HG02885 (cell line): ENCODE measurements around the gene OLFM1.

Experiments
- ATAC-seq: cut with Tn5 transposase; IDR thresholded peaks from one replicate; pipeline ENCODE4 v1.9.1; 2021; ENCODE audit warnings: mild to moderate bottlenecking; ENCODE audit not compliant: unreplicated experiment, poor library complexity

The OLFM1 gene

DNA sequence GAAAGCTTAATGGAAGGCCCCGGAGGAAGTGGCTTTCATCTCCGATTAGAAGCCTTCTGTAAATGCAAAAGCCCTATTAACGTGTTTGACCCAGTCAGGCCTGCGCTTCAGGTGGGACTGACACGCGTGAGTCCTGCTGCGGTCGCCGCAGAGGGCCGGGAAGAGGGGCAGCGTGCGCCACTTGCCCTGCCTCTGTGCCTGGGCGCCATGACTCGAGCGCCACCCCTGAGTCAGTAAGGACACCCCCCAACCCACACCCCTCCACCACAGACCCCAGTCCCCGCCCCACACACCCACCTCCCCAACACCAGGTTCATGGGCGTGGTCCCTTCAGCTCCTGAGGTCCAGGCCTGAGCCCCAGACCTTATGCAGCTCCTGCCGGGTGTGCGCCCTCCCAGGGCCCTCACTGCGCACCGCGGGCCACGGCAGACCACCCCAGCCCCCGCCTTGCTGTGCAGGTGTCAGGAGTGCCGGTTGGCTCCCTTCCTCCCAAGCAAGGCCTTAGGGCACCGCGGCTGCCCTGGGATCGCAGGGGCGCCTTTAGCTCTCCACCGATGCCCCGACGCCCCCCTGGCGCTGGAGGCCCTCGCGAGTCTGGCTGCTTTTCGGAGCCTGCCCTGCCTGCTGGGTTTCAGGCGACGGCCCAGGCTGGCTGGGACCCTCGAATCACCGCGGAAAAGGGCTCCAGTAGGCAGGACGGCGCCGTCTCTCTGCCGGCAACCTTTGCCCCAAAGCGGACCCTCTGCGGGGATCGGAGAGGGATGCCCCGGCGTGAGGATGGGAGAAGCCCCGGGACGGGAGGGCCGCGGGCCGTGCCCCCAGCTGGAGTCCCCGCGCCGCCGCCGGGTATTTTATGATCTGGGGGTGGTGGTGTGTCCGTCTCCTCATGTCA, 625 bp upstream of the OLFM1 start:
- ATAC-seq: no peak

DNA sequence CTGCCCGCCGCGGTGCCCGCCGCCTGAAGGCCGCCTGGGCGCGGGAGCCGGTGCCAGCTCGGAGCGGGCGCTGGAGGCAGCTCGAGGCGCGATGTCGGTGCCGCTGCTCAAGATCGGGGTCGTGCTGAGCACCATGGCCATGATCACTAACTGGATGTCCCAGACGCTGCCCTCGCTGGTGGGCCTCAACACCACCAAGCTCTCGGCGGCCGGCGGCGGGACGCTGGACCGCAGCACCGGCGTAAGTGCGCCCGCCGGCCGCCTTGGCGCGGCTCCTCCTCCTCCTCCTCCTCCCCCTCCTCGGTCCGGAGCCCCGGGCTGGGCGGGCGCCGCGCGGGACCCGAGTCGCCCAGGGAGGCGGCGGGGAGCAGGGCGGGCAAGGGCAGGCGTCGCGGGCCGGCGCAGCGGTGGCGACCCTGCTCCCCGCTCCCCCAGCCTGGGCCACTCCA, 455 bp downstream of the OLFM1 start:
- no peak for ATAC-seq

DNA sequence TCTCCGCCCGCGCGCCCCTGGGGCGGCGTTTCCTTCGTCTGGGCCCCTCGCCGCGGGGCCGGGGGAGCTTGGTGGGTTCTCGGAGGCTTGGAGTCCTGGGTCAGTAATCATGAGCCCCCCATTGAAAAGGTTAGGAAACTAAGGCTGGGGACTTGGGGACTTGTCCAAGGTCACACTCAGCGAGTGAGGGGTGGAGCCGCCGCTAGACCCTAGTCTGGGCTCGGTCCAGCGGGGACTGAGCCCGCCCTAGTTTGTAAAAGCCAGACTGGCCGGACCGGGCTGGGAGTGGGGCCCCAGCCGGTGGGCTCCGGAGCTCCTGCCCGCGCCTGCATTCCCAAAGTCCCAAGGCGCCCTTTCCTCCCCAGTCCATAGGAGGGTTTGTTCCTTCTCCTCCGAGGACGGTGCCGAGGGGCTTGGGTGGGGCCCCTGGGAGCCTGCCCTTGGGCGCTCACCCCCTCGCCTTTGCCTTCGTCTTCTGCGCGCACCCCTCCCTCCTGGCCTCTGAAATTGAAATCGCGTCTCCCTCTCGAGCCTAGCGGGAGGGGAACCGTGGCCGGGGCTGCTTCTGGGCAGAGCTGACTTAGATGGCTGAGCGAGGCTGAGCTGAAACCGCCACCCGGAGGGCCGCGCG, 995 bp downstream of the OLFM1 start:
- ATAC-seq: no peak

DNA sequence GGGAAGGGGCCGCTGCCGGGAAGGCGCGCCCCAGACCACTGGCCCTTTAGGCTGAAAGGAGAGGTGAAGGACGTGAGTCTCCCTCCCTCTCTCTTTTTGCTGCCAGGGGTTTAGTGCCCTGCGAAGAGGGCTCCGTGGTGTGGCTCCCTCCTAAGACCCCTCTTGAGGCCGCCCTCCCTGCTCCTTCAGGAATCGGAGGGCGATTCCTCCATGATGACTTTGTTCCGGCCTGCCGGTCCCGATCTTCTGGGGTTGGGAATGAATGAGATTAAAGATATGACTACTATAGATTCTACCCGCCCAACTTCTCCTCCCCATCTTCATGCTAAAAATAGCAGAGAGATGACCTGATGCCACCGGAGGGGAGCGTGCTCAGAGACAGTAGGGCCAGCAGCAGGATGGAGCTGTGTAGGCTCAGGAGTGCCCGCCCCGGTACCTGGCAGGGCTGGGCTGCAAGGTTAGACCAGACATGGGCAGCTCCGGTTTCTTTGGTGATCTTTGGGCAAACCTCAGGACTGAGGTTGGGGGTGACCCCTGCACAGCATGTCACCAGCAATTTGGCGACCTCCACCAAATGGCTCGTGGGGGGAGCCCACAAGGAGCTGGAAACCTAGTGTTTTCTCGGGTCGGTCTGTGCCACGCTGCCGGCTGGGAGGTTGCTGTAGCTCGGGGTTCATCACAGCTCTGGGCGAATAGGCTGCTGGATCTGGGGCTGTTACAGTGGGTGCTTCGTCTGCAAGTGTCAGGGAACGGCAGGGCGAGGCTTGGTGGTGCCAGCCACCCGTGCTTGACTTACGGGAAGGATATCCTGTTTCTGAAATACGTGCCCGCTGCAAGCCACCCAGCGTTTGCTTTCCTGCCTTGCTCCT, 1.7 kb downstream of the OLFM1 start:
- ATAC-seq: no peak

DNA sequence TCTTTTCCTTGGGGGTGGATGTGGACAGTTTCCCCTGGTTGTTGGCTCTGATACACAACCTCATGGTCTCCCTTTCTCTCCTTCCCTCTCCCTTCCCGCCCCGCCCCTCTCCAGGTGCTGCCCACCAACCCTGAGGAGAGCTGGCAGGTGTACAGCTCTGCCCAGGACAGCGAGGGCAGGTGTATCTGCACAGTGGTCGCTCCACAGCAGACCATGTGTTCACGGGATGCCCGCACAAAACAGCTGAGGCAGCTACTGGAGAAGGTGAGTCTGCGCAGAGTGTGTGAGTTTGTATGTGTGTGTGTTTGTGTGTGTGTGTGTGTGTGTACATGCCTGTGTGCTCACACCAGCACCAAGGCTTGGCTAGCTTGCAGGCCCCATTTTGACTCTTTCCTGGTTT, 2.6 kb downstream of the OLFM1 start:
- ATAC-seq: no peak

DNA sequence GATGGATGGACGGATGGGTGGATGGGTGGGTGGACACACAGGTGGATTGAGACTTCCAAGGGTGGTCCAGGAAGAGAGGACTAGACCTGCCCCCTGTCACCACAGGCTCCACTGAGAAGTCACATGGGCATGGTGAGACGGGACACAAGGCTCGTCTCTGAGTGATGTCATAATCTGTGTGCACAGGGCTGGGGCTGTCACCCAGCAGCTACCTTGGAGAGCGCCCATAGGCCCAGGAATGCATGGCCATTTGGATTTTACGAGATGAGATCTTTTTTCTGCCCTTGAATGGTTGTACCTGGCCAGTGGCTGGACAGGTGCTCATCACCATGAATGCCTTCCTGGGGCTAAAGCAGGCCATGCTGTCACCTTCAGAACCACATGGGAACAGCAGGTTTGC, 3.1 kb downstream of the OLFM1 start:
- ATAC-seq: no peak

DNA sequence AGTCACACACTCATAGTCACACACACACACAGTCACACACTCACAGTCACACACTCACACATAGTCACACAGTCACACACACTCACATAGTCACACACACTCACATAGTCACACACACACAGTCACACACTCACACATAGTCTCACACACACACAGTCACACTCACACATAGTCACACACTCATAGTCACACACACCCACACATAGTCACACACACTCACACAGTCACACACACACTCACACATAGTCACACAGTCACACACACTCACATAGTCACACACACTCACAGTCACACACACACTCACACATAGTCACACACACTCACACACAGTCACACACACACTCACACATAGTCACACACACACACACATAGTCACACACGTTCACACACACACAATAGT, 4.1 kb downstream of the OLFM1 start:
- no peak for ATAC-seq

DNA sequence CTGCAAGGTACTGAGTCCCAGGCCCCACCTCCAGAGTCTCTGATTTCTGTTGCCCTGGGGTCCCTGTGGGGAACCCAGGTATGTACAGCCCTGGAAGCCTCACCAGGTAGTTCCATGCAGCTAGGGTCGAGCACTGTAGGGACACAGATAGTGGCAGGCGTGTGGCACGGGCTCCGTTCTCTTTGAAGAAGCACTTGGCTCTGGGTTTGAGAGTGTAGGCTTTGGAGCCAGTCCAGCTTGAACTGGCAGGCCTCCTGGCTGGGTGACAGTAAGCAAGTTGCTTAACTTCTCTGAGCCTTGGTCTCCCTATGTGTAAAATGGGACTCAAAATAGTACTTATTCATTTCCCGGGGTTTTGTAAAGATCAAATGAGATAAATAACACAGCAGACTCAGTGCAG, 5.6 kb downstream of the OLFM1 start:
- ATAC-seq: no peak

DNA sequence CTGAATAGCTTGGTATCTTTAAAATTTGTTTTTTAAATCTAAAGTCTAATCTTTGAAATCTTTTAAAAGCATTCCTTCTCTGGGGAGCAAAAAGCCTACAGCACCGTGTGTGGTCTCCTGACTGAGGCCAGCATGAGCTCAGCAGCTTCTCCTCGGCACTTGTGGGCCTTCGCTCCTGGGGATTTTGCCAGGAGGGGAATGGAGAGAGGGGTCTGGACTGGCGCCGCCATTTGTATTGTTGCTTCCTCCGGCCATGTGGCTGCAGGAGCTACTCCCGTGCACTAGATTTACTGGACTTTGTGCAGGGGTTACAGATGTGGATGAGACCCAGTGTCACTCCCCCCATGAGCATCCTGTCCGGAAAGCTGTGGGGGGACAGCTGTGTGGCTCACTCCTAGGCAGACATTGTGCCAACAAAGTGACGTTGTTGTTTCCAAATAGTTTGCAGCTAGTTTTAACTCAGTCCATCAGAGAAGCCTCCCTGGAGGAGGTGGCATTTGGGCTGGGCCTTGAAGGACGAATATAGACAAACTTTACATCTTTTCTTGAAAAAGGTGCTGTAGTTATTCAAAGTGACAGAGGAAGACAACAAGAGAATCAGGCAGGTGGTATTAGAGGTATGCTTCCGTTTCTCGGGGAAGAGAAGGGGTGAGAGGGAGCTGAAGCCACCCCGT, 6.6 kb downstream of the OLFM1 start:
- ATAC-seq: no peak

DNA sequence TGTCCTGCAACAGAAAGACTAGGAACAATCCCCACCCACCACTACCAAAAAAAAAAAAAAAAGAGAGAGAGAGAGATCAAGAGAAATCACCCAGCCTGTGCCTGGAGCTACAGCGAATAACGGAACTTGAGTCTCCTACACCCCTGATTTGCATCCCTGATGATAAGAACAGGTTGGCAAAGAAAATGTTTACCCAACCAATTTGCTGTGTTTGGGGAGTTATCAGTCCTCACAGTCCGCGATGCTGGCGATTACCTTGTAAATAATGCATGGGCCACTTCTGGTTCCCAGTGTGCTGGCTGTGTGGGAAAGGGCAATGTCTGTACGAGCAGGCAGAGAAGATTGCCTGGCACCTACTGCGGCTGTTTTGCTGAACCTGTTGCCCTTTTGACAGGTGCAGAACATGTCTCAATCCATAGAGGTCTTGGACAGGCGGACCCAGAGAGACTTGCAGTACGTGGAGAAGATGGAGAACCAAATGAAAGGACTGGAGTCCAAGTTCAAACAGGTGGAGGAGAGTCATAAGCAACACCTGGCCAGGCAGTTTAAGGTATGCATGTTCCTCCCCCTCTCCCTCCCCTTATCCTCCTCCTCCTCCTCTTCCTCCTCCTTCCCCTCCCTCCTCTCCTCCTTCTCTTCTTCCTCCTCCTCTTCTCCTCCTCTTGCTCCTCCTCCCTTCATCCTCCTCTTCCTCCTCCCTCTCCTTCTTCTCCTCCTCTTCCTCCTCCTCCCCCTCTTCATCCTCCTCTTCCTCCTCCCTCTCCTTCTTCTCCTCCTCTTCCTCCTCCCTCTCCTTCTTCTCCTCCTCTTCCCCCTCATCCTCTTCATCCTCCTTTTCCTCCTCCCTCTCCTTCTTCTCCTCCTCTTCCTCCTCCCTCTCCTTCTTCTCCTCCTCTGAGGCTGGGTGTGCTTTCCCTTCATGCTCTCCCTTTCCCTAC, 8.3 kb downstream of the OLFM1 start:
- ATAC-seq: no peak

DNA sequence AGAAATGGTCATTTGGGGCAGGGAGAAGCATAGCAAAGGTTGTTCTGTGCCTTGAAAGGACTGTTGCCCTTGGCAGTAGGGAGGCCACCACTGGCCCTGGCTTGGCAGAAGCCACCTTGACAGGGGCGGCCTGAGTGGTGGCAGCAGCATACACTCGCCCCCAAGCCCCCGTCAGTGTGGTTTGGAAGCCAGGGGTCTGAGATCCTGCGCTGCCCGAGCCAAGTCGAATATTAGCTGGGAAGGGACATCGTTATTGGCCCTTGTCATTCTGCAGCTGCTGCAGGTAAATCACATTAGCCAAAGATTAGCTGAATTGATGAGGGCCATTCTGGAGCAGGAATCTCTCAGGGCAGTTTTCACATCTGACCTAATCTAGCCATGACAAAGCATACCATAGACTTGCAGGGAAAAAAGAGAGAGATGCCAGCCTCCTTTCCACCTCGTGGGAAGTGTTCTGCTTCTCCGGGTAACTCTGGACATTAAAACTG, 9.0 kb downstream of the OLFM1 start:
- no peak for ATAC-seq

DNA sequence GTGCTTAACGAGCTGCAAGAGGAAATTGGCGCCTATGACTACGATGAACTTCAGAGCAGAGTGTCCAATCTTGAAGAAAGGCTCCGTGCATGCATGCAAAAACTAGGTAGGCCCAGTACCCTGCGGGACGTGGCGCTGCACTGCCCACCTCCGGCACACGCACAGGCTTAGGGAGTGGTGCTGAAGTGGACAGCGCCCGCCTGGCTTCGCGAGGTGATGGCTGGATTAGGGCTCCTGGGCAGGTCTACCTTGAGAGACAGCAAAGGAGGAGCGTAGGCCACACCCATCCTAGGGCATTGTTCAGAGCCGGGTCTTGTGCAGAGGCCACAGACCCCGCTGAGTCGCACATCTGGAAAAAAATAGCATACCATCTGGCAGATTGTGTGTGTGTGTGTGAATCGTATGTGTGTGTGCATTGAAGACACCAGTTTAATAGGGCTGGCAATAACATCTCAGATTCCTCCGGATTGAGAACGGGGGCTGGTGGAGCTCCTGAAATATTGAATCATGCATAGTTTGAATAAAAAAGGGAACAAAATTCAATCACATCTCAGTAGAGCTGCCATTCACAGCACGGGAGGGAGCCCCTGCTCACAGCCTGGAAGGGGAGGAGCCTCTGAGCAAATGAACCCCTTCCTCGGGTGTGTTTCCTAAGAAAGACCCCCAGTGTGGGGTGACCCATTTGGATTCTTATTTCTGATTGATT, 11.1 kb downstream of the OLFM1 start:
- no peak for ATAC-seq

DNA sequence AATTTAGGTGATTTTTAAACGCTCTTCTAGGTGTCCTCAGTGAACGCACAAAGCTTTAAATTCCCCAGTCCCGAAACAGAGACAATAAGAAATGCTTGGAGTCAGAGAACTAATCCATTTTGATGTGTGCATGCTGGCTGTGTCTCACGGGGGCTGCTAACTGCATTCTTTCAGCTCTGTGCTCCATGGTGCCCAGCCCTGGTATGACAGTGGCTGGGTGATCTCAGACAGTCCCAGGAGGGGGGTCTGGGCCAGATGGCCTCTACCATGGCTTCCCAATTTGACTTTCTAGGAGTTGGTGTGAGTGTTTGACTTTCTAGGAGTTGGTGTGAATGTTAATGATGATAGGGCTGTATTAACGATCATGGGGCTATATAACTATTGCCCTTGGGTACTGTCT, 12.1 kb downstream of the OLFM1 start:
- ATAC-seq: no peak

DNA sequence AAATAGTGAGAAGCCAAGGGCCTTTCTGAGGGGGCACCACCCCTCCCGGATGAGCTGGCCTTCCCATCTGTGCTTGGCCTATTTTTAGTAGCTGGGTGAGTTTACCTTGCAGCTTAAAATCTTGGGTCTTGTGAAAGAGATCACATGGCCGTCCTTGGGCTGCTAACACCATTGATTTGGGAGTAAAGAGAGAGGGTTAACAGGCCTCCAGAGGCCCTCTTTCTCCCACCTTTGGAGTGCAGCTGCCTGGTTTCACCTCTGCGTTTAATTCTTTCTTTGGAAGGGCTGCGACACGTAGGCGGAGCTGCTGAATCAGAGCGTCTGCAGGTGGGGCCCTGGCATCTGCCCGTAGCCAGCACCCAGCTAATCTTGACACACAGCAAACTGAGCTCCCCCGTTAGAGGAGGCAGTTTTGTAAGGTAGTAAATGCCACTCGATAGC, 12.8 kb downstream of the OLFM1 start:
- no peak for ATAC-seq

DNA sequence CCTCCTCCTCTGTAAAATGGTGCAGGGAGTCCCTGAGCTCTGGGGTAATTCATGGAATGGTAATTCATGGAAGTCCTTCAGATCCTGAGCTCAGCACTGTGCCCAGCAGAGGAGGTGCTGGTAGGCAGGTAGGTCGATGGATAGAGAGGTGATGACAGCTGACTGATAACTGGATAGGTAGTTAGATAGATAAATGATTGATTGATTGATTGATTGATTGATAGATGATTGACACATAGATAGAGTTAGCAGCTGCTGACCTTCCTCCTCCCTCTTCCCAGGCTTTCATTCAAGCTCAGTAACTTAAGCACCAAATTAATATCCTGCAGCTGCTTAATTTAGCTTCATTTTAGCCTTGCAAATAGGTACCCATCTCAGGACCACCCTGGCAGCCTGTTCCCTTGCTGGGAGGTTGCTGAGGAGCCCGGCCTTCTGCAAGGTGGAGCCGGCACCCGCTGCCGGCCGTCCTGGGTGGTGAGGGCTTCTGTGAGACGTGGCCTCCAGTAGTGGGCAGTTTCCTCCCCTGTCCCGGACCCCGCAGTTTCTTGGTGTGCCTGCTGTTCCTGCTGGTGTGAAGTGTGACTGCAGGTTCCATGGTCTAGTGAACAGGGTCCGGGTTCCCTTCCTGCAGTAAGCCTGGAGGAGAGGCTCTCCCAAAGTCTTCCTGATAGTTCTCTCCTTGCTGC, 13.4 kb downstream of the OLFM1 start:
- no peak for ATAC-seq

DNA sequence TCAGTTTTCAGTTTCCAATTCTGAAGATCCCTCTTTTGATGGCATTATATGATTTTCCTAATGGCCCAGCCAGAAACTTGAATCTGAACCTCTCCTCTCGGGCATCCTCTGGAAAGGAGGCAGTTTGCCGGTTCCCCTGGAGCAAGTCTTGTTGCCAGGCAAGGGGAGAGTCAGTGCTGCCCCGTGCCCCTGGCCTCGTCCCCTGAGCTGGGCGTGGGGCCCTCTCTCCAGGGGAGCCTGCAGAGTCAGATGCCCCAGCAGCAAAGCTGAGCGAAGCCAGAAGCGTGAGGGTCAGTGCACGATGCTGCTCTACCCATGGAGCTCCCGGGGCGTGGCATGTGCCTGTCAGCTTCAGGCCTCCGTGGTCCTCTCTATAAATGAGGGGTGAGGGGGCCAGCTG, 14.0 kb downstream of the OLFM1 start:
- no peak for ATAC-seq

DNA sequence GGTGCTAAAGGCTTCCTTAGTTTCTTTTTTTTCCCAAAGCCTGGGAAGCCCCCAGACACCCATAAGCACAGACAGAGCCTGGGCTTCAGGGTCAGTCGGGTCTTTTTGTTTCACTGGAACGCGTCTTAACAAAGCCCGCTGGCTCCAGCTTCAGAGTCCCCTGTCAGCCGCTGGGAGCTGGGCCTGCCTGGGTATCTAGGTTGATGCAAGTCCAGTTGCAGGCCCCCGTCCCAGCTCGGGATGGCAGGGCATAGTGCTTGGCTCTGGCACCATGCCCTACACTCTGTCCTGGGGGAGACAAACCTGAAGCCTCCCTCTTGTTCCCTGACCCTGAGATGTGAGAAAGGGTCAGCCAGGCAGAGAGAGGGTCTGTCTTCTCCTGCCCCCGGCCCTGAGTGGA, 14.5 kb downstream of the OLFM1 start:
- no peak for ATAC-seq

DNA sequence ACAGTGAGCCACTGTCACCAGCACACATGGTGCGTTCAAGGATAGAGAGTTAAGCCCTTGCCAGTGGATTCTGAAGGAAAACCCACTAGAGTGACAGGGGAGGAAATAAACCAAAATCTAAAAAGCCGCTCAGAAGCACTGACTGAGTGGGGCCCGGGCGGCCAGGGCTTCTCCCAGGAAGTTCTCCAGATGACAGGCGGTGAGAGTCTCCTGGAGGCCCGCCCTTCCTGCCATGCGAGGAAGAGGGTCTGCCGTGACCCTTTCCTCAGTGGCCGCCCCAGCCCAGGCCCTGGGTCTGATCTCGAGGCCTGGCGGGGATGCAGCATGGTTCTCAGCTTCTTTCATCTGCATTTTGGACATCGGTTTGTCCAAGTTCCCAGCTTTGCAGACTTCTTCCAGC, 14.9 kb downstream of the OLFM1 start:
- ATAC-seq: no peak
